Measurements from ENCODE around the gene SHC1. TPM values are rescaled to one million over a fixed set of nuclear protein-coding genes. Genes with fewer than 3 reads are reported as not detected.

The SHC1 gene
- total and polyA plus RNA-seq, 2 experiments from 2014 or later, result 66.8 to 80.3 TPM

GRCh38 chr1:154948079-154948478 is 22.5 kb downstream of the SHC1 start:
- H3K4me1 ChIP-seq (ENCODE audit: low read depth), result peaks cover 26% of the 10 kb centered on the region
- no peak for DNase-seq (ENCODE audit: low read depth in 1 of 2, low spot score in 1 of 2)
- no peak overlapping the region for H3K27ac ChIP-seq
- H3K36me3 ChIP-seq, result peaks cover 8% of the 10 kb centered on the region
- no peak overlapping the region for H3K4me3 ChIP-seq
- no peaks in the 10 kb centered on the region for H3K9me3 ChIP-seq (ENCODE audit: low read depth)
- TF ChIP-seq CTCF (IDR thresholded peaks at IDR 0.05; ENCODE audit: low read depth, low read length), result no peak
- no peaks in the 10 kb centered on the region for H3K27me3 ChIP-seq

DNA sequence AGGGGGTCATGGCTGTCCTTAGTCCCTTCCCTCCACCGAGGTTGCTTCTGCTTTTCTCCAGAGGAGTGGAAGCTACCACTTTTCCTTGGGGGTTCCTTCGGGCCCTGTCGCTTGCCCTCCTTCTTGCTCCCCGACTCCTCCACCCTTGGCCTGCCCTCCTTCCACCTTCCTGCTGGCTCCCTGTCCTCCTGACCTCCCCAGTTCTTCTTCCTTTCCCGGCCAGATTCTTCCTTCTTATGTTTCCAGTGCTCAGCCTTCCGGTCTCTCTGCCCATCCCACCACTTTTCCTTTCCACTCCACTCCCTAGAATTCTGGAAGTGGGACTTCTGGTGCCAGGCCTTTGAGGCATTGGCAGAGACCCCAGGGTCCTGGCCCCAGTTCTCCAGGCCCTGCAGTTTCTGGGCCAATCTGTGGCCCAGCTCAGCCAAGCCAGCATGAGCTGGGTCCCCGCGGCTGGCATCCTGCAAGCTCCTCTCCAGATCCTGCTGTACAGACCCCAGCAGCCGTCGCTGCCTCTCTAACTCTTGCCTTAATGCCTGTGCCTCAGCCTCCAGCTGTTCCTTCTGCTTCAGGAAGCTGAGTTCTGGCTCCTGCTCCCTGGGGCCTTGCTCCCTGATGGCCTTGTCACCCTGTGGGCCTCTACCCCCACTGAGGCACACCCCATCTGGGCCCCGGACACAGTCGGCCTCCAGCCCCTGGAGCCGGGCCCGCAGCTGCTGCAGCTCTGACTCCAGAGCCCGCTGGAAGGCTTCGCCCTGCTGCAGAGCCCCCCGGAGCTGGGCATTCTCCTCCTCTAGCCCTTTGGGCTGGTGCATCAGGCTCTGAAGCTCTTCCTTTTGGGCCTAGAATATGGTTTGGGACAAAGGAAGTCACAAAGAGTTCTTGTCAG is 24.3 kb downstream of the SHC1 start:
- no peak for DNase-seq (ENCODE audit: low read depth in 1 of 2, low spot score in 1 of 2)
- H3K36me3 ChIP-seq, result peaks cover 8% of the 10 kb centered on the region
- peak overlapping the region; percentile 64 for H3K27ac ChIP-seq
- no peaks in the 10 kb centered on the region for H3K27me3 ChIP-seq
- peaks cover 12% of the 10 kb centered on the region for H3K4me1 ChIP-seq (ENCODE audit: low read depth)
- TF ChIP-seq CTCF (IDR thresholded peaks at IDR 0.05; ENCODE audit: low read depth, low read length), result no peak
- H3K4me3 ChIP-seq, result no peak overlapping the region
- H3K9me3 ChIP-seq (ENCODE audit: low read depth), result no peaks in the 10 kb centered on the region

DNA sequence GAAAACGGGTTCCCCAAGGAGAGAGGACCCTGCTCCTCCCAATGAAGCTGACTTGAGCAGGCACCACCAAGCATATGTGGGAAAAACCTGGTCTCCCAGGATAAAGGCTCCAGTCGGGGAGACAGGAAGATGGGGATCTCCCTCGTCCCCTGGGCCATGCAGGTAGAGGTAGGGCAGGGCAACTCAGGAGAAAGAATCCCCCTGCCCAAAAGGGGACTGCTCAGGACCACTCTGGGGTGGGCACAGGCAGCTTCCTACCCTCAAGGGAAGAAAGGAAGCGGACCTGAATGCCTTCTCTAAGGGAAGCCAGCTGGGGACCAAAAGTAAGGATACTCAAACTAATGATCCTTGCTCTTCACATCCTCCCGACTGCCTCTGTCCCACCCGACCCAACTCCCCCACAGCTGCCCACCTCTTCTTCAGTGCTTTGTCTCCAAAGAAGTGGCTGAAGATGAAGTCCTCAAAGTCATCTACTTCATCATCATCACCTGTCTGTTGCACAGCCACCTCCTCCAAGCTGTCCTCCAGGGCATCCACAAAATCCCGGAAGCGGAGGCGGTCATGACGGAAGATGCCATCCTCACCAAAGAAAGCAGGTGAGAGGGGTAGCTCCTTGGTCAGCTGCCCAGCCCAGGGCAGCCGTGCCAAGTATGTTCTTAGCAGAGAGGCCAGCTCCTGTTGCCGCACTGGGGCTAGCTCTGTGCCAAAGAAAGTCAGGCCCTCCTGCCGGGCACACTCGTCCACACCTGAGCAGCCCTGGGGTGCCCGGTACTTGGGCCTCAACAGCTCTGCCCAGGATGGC is 25.2 kb downstream of the SHC1 start:
- no peak overlapping the region for H3K4me3 ChIP-seq
- peaks cover 18% of the 10 kb centered on the region for H3K4me1 ChIP-seq (ENCODE audit: low read depth)
- no peaks in the 10 kb centered on the region for H3K9me3 ChIP-seq (ENCODE audit: low read depth)
- H3K36me3 ChIP-seq, result peaks cover 3% of the 10 kb centered on the region
- no peak for DNase-seq (ENCODE audit: low read depth in 1 of 2, low spot score in 1 of 2)
- peak overlapping the region; percentile 64 for H3K27ac ChIP-seq
- TF ChIP-seq CTCF (IDR thresholded peaks at IDR 0.05; ENCODE audit: low read depth, low read length), result no peak
- H3K27me3 ChIP-seq, result no peaks in the 10 kb centered on the region

- Histone ChIP-seq H3K4me1 (ENCODE audit: low read depth) (peaks cover 18% of the 10 kb centered on the region), H3K27ac (peak overlapping the region; percentile 64), H3K9me3 (ENCODE audit: low read depth) (no peaks in the 10 kb centered on the region), H3K4me3 (no peak overlapping the region), H3K36me3 (peaks cover 3% of the 10 kb centered on the region), H3K27me3 (no peaks in the 10 kb centered on the region)
- TF ChIP-seq CTCF (IDR thresholded peaks at IDR 0.05; ENCODE audit: low read depth, low read length), result no peak
- no peak for DNase-seq (ENCODE audit: low read depth in 1 of 2, low spot score in 1 of 2)
Measured at GRCh38 chr1:154944401-154945159, 26.0 kb downstream of the SHC1 start.

Measured in cardiac muscle cell (in vitro differentiated cells and primary cell).